CD4-positive, alpha-beta T cell treated with Interleukin-6 for 4 hours (primary cell): ENCODE measurements around the gene RHOU.

ENCODE experiments used
- DNase-seq: peaks from one replicate; pipeline ENCODE4 v3.0.0-alpha.2; 2020; ENCODE audit warnings: mixed read lengths

The RHOU gene

DNA sequence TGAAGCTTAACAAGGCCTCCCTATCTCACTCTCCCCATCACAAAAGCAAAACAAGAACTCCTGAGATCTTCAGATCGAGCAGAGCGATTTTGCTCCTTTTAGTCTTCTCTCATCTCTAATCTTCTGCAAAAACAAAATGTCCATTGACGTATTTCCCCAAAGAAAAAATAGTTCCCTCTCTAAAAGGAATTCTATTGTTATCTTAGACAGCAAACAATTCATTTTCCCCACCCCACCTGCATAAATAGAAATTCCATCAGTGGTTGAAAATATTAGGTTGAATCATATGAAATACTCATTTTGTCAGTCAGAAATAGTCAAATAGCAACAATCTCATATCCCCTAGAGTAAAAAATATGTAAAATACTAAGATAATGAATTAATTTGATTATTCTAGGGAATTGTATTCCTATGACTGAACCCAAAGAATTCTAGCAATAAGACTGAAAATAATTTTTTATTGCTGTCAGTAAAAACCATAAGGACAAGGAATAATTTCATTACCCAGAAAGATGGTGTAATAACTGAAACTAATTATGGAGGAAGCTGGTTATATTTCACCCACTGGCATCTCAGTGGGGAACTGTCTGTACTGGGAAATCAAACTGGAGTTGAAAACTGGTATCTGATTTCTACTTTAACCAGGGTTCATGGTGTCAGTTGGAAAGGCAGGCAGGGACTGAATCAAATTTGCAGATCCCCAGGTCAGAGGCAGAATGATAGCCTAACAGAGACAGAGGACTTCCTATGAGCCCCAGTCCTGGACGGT lies 51.3 kb downstream of the RHOU start:
- DNase-seq: no peak

DNA sequence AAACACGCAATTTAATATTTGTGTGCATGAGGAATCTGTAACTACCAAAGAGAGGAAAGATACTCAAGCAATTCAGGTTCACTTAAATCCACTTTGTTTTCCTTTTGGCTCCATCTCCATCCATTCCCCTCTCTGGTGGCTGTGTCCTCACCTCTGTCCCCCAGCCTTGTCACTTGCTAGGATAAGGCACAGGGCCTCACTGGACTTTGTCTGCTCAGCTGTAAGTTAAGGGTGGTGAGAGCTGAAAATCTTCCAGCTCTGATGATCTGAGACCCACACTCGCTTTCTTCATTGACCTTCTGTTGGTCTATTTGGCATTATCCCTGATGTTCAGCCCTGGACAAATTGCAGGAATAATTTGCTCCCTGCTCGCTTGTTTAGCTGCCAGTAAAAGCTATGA lies 56.5 kb downstream of the RHOU start:
- no peak for DNase-seq

DNA sequence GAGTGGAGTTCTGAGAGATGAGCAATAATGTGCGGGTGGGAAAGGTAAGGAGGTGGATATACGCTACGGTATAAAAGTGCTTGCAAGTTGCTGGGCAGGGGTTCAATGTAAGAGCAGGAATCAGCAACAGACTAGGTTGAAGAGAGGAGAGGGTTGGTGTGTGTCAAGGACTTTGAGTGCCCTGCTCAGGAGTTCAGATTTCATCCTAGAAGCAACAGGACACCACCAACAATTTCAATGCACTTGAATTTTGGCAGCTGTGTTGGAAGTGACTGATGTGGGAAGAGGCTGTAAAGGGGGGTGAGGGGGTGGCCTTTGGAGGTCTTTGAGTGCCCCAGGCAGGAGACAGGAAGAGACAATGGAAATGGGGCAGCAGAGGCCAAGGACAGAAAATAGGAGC lies 57.3 kb downstream of the RHOU start:
- no peak for DNase-seq

DNA sequence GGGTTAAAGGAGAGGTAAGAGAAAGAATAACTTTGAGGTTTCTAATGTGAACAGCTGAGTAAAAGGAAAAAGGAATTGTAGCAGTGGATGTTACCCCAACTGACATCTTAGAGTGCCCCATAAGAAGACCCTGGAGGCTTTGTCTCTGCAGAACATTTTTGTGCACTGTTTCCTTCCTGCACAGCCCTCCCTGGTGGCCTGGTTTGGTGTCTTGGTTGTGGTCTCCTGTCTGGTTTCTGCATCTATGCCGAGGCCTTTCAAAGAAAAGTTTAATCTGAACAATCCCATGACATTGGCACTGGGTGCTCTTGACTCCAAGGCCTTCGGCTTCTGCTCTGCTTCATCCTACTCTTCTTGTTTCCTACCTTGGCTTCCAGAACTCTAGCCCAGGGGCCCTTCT lies 57.8 kb downstream of the RHOU start:
- DNase-seq: peak; percentile 55

DNA sequence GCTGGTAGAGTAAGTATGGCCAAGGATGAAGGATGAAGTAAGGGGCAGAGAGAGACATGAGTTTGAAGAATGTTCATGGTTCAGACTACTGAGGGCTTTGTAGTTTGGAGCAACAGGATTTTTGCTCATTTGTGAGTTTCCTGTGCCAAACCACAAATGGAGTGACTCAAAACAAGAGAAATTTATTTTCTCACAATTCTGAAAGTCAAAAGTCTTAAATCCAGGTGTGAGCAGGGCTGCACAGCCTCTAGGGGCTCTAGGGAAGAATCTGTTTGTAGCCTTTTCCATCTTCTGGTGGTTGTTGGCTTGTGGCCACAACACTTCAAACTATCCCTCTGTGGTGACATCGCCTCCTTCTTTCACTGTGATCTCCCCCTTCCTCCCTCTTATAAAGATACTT lies 58.9 kb downstream of the RHOU start:
- peak; percentile 40 for DNase-seq

DNA sequence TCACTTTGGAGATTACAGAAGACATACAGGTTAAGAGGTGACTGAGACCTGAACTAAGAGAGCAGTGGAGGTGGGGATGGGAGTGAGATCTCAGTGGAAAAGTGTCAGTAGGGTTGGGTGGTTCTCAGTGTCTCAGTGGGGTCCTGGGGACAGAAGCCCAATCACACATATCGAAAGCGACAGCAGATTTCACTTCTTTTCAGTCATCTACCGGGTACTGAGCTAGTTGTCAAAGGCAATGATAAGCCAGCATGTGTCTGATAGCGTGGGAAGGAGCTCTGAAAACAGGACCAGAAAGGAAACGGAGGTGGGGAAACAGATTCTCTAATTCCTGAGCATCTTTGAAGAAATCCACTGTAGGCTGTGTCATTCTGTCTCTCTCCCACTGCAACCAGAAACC lies 59.5 kb downstream of the RHOU start:
- no peak for DNase-seq

DNA sequence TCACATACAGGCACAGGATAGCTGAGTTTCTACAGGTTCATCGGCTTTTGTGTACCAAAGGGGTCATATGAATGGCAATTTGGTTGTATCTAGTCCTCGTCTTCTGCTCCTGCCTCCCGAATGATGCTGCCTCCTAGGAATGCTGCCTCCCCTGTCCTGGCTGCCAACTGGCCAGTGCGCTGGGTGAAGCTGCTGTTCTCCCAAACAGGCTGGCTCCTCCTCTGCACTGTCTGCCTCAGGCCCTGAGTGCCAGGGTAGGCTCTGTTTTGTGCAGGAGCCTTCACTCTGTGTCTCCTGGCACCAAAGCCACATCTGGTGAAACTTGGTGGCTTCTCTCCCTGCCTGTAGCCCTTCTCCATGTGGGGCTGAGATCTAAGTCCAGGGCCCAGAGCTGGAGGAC lies 60.3 kb downstream of the RHOU start:
- no peak for DNase-seq
